ENCODE measurements around the gene SEC11C. TPM values are rescaled to one million over a fixed set of nuclear protein-coding genes. Genes with fewer than 3 reads are reported as not detected.

Gene SEC11C
- total RNA-seq, 1 experiment from 2014 or later, result 15.8 TPM

- Histone ChIP-seq H2AFZ (no peak overlapping the region), H3K9me2 (ENCODE audit: insufficient read depth) (no peaks in the 10 kb centered on the region), H3K79me2 (ENCODE audit: low read depth) (no peaks in the 10 kb centered on the region), H3K36me3 (ENCODE audit: low read depth) (no peaks in the 10 kb centered on the region), H3K4me3 (no peak overlapping the region), H3K27ac (no peak overlapping the region), H3K27me3 (ENCODE audit: insufficient read depth, low read depth) (peaks cover 27% of the 10 kb centered on the region), H3F3A (ENCODE audit: insufficient read depth, low read depth) (no peaks in the 10 kb centered on the region), H4K20me1 (ENCODE audit: insufficient read depth) (no peaks in the 10 kb centered on the region), H3K4me1 (replicated peaks; ENCODE audit: insufficient read depth) (no peaks in the 10 kb centered on the region), H3K9me3 (ENCODE audit: insufficient read depth, low read depth) (peaks cover 6% of the 10 kb centered on the region; the same call in 1 of the 2 replicates), H3K4me2 (no peak overlapping the region)
- TF ChIP-seq, protein P1, sequence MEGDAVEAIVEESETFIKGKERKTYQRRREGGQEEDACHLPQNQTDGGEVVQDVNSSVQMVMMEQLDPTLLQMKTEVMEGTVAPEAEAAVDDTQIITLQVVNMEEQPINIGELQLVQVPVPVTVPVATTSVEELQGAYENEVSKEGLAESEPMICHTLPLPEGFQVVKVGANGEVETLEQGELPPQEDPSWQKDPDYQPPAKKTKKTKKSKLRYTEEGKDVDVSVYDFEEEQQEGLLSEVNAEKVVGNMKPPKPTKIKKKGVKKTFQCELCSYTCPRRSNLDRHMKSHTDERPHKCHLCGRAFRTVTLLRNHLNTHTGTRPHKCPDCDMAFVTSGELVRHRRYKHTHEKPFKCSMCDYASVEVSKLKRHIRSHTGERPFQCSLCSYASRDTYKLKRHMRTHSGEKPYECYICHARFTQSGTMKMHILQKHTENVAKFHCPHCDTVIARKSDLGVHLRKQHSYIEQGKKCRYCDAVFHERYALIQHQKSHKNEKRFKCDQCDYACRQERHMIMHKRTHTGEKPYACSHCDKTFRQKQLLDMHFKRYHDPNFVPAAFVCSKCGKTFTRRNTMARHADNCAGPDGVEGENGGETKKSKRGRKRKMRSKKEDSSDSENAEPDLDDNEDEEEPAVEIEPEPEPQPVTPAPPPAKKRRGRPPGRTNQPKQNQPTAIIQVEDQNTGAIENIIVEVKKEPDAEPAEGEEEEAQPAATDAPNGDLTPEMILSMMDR (conservative IDR thresholded peaks at IDR 0.05), result no peak
- TF ChIP-seq EZH2 (IDR thresholded peaks at IDR 0.05; ENCODE audit: low read depth), result no peak
- no peak for DNase-seq
- intact Hi-C loops (cut with micrococcal nuclease; ENCODE audit: unreplicated experiment), result no loop called here
- no TSS peak for BruUV-seq (replicated peaks)
- ChIA-PET CTCF (no interaction called here), POLR2A (ENCODE audit: unreplicated experiment) (no interaction called here)
Measured at GRCh38 chr18:59177485-59177884, 37.8 kb downstream of the SEC11C start.

DNA sequence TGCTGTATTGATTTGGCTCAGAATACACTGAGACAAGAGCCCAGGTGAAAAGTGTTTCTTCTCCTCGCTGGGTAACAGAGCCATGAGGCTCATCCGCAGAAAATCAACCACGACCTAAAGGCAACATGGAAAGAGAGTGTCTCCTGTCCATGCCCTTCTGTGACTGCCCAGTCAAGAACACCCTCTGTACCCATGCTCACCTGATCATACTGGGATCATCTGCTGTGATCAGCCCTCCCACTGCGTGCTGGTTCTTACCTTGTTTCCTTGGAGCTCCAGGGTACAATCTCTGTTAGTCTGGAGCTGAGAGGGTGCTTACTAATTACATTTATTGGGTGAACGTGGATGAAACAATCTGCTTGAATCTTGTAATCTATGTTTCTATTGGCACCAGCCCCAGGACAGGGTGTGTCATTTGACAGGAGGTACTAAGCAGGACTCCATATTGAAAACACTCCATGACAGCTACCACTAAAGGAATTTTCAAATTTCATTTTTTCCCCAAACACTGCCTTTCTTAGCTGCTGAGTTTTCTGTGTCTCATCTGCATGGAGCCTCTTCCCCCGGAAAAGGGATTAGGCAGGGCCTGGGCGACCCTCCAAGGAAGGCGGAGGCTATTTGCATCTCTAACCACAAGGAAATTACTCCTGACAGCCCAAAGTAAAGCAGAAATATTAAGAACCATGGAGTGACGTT is 40.6 kb downstream of the SEC11C start:
- TF ChIP-seq, protein P1 (conservative IDR thresholded peaks at IDR 0.05), result no peak
- TF ChIP-seq EZH2 (IDR thresholded peaks at IDR 0.05; ENCODE audit: low read depth), result no peak
- DNase-seq, result no peak
- Histone ChIP-seq H2AFZ (no peak overlapping the region), H3K4me1 (replicated peaks; ENCODE audit: insufficient read depth) (no peaks in the 10 kb centered on the region), H3K36me3 (ENCODE audit: low read depth) (no peaks in the 10 kb centered on the region), H3F3A (ENCODE audit: insufficient read depth, low read depth) (no peaks in the 10 kb centered on the region), H3K27ac (no peak overlapping the region), H3K9me2 (ENCODE audit: insufficient read depth) (no peaks in the 10 kb centered on the region), H3K4me2 (no peak overlapping the region), H3K9me3 (ENCODE audit: insufficient read depth, low read depth) (no peaks in the 10 kb centered on the region), H4K20me1 (ENCODE audit: insufficient read depth) (no peaks in the 10 kb centered on the region), H3K4me3 (no peak overlapping the region), H3K27me3 (ENCODE audit: insufficient read depth, low read depth) (peaks cover 55% of the 10 kb centered on the region), H3K79me2 (ENCODE audit: low read depth) (no peaks in the 10 kb centered on the region)
- CTCF ChIA-PET, result no interaction called here
- intact Hi-C loops (cut with micrococcal nuclease; ENCODE audit: unreplicated experiment), result no loop called here
- POLR2A ChIA-PET (ENCODE audit: unreplicated experiment), result no interaction called here
- BruUV-seq (replicated peaks), result no TSS peak

GRCh38 chr18:59182673-59183072 is 43.0 kb downstream of the SEC11C start:
- ChIA-PET CTCF (no interaction called here), POLR2A (ENCODE audit: unreplicated experiment) (no interaction called here)
- no peaks in the 10 kb centered on the region for H3K9me3 ChIP-seq (ENCODE audit: insufficient read depth, low read depth)
- no peaks in the 10 kb centered on the region for H3K4me1 ChIP-seq (replicated peaks; ENCODE audit: insufficient read depth)
- no peak for DNase-seq
- no peaks in the 10 kb centered on the region for H3K9me2 ChIP-seq (ENCODE audit: insufficient read depth)
- H3K4me2 ChIP-seq, result no peak overlapping the region
- BruUV-seq (replicated peaks), result no TSS peak
- intact Hi-C loops (cut with micrococcal nuclease; ENCODE audit: unreplicated experiment), result no loop called here
- no peaks in the 10 kb centered on the region for H3K79me2 ChIP-seq (ENCODE audit: low read depth)
- no peaks in the 10 kb centered on the region for H3K36me3 ChIP-seq (ENCODE audit: low read depth)
- TF ChIP-seq EZH2 (IDR thresholded peaks at IDR 0.05; ENCODE audit: low read depth), result no peak
- TF ChIP-seq, protein P1 (conservative IDR thresholded peaks at IDR 0.05), result no peak
- H3K27me3 ChIP-seq (ENCODE audit: insufficient read depth, low read depth), result peaks cover 67% of the 10 kb centered on the region
- no peaks in the 10 kb centered on the region for H4K20me1 ChIP-seq (ENCODE audit: insufficient read depth)
- no peak overlapping the region for H3K27ac ChIP-seq
- H3K4me3 ChIP-seq, result no peak overlapping the region
- H3F3A ChIP-seq (ENCODE audit: insufficient read depth, low read depth), result no peaks in the 10 kb centered on the region
- H2AFZ ChIP-seq, result no peak overlapping the region

Measured in PC-9 (cell line).